Left ventricle myocardium inferior (tissue), 1 donor: ENCODE measurements around the gene DYNLL2. TPM values are rescaled to one million over a fixed set of nuclear protein-coding genes. Genes with fewer than 3 reads are reported as not detected.
A peak's percentile ranks its signal among the peaks of the same experiment; 100 is the strongest.
"Not testable (repeated sequence)": the region's sequence is repeated elsewhere in the genome, so short reads cannot be mapped to it uniquely, and the experiment has no call there.

Experiments used
- DNase-seq: peaks from one replicate; pipeline ENCODE4 v3.0.0-alpha.2; 2020
- H3K27ac ChIP-seq: fragments of 200-600 bp; replicated peaks from 2 replicates; pipeline ENCODE4 v1.8.0; 2021
- H3K27me3 ChIP-seq: fragments of 200-600 bp; 2 replicates; pipeline ENCODE4 v1.8.0; 2021; ENCODE audit warnings: low read depth
- H3K36me3 ChIP-seq: fragments of 200-600 bp; 2 replicates; pipeline ENCODE4 v1.8.0; 2021
- H3K4me1 ChIP-seq: fragments of 200-600 bp; 2 replicates; pipeline ENCODE4 v1.8.0; 2021
- H3K4me3 ChIP-seq: fragments of 200-600 bp; 2 replicates; pipeline ENCODE4 v1.8.0; 2021; ENCODE audit warnings: mild to moderate bottlenecking, moderate library complexity
- H3K9me3 ChIP-seq: fragments of 200-600 bp; replicated peaks from 2 replicates; pipeline ENCODE4 v1.8.0; 2021
- CTCF ChIP-seq: fragments of 200-600 bp; IDR thresholded peaks from 2 replicates; pipeline ENCODE4 v1.8.0; 2021; ENCODE audit warnings: antibody characterized with exemption, mild to moderate bottlenecking, borderline replicate concordance
- intact Hi-C: fragments of 100-400 bp; cut with micrococcal nuclease; formaldehyde crosslinking; loops from one replicate; pipeline ENCODE4 v1.11.0; 2022
- total RNA-seq: library from RNA; stranded (reverse); fragmentation: NEBNext Ultra II Directional; extraction: Animal tissue kit (Norgen Biotek cat#: 25700); gene quantifications from one replicate; pipeline ENCODE4 v1.2.1, GENCODE V29; 2021
- donor health status: DM: no; HTN: yes; CAD: no; lungs with severe emphysema.

Gene DYNLL2
- total RNA-seq, 1 donor from 2014 or later = 93.5 TPM

DNA sequence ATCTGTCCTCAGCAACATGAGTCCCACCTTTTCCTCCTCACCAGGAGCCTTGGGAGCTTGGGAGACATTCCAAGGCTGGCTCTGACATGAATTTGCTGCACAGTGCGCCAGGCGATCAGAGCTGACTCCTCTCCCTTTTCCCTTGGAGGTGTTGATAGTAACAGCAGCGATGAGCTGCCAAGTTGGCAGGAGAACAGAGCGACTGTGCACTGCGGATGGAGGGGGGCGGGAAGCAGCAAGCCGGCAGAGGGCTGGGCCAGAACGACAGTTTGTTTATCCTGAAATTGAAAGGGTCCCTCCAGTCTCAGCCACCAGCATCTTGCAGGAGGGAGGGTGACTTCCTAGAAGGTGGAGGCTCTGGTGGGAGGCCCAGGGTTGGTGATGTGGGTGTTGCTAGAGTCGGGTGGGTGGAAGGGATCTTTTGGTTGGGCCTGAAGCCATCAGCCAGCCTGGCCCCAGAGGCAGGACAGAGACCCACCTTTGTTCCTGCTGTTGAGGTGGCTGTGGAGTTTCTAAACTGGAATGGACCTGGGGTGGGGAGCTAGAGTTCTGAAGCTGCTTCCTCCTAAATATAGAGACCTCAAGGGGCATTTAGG is 22.5 kb upstream of the DYNLL2 start:
- Histone ChIP-seq H3K36me3 (no peaks in the 10 kb centered on the region), H3K9me3 (no peaks in the 10 kb centered on the region), H3K4me3 (no peak overlapping the region), H3K4me1 (peaks cover 28% of the 10 kb centered on the region), H3K27ac (peak overlapping the region; percentile 22), H3K27me3 (no peaks in the 10 kb centered on the region)
- TF ChIP-seq CTCF = no peak
- intact Hi-C loops = no loop called here
- DNase-seq = peak; percentile 72

DNA sequence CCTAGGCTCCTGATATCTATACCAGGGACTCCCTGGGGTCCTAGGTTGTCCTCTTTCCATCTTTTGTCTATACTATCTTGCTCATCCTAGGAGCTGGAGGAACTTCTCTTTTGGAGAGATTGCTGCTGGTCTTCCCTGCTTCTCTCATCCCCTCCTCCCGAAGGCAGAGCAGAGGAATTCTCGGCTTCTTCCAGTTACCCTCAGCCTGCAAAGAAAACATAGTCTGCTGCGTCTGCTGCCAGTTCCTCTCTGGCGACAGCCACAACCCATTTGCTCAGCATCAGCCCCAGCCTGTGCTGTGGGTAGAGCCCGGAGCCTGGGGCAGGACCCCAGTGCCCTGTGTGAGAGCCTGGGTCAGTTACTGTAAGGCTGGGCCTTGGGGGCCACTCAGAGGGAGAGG is 21.5 kb upstream of the DYNLL2 start:
- Histone ChIP-seq H3K36me3 (no peaks in the 10 kb centered on the region), H3K27me3 (no peaks in the 10 kb centered on the region), H3K27ac (no peak overlapping the region), H3K4me1 (peaks cover 37% of the 10 kb centered on the region), H3K9me3 (no peaks in the 10 kb centered on the region), H3K4me3 (no peak overlapping the region)
- DNase-seq = no peak
- intact Hi-C loops = no loop called here
- TF ChIP-seq CTCF = no peak

GRCh38 chr17:58065238-58065637 is 18.0 kb upstream of the DYNLL2 start:
- TF ChIP-seq CTCF = no peak
- Histone ChIP-seq H3K4me1 (peaks cover 33% of the 10 kb centered on the region), H3K4me3 (no peak overlapping the region), H3K27ac (no peak overlapping the region), H3K36me3 (no peaks in the 10 kb centered on the region), H3K9me3 (no peaks in the 10 kb centered on the region), H3K27me3 (peaks cover 2% of the 10 kb centered on the region)
- intact Hi-C loops = no loop called here
- no peak for DNase-seq

DNA sequence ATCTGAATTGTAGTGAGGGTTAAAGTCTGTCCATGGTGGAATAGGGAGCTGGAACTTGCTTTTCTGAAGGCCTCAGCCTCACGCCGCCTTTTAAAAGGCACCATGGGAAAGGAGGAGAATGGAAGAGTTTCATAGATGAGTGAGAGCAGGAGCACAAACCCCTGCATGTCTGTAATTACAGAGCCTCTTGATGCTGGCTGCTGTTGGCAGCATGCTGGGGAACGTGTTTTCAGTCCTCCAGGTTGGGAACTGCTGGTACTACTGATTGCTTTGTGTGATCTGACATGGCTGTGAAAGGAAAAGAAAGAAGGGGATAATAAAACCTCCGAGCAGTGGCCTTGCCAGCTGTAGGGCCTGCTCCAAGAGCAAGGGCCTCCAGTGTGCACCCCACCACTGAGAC is 16.8 kb upstream of the DYNLL2 start:
- intact Hi-C loops = no loop called here
- Histone ChIP-seq H3K4me3 (no peak overlapping the region), H3K27me3 (peaks cover 9% of the 10 kb centered on the region), H3K27ac (peak overlapping the region; percentile 57), H3K36me3 (no peaks in the 10 kb centered on the region), H3K9me3 (no peaks in the 10 kb centered on the region), H3K4me1 (peaks cover 22% of the 10 kb centered on the region)
- no peak for TF ChIP-seq CTCF
- no peak for DNase-seq

GRCh38 chr17:58072862-58073261 is 10.4 kb upstream of the DYNLL2 start:
- no peaks in the 10 kb centered on the region for H3K36me3 ChIP-seq
- intact Hi-C loops = no loop called here
- no peak overlapping the region for H3K4me3 ChIP-seq
- no peak for DNase-seq
- no peak for TF ChIP-seq CTCF
- H3K4me1 ChIP-seq = no peaks in the 10 kb centered on the region
- H3K9me3 ChIP-seq = no peaks in the 10 kb centered on the region
- H3K27ac ChIP-seq = no peak overlapping the region
- H3K27me3 ChIP-seq = peaks cover 9% of the 10 kb centered on the region

DNA sequence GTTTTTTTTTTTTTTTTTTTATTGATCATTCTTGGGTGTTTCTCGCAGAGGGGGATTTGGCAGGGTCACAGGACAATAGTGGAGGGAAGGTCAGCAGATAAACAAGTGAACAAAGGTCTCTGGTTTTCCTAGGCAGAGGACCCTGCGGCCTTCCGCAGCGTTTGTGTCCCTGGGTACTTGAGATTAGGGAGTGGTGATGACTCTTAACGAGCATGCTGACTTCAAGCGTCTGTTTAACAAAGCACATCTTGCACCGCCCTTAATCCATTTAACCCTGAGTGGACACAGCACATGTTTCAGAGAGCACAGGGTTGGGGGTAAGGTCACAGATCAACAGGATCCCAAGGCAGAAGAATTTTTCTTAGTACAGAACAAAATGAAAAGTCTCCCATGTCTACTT is 10.0 kb upstream of the DYNLL2 start:
- DNase-seq, intact Hi-C loops, H3K27ac ChIP-seq, H3K36me3 ChIP-seq, H3K9me3 ChIP-seq, H3K4me1 ChIP-seq, H3K27me3 ChIP-seq, H3K4me3 ChIP-seq: not testable (repeated sequence)

DNA sequence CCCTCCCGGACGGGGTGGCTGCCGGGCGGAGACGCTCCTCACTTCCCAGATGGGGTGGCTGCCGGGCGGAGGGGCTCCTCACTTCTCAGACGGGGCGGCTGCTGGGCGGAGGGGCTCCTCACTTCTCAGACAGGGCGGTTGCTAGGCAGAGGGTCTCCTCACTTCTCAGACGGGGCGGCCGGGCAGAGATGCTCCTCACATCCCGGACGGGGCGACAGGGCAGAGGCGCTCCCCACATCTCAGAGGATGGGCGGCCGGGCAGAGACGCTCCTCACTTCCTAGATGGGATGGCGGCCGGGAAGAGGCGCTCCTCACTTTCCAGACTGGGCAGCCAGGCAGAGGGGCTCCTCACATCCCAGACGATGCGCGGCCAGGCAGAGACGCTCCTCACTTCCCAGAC is 8.8 kb upstream of the DYNLL2 start:
- DNase-seq, H3K4me1 ChIP-seq, H3K27me3 ChIP-seq, H3K36me3 ChIP-seq, intact Hi-C loops, H3K27ac ChIP-seq, H3K9me3 ChIP-seq, H3K4me3 ChIP-seq: not testable (repeated sequence)
